Breast epithelium (tissue), 3 donors: Measurements from ENCODE around the gene AUNIP.

Source experiments
- POLR2A ChIP-seq: fragments of 450-650 bp; IDR thresholded peaks from one replicate; pipeline ENCODE4 v1.6.1; 2016; ENCODE audit warnings: antibody characterized with exemption, mild to moderate bottlenecking, moderate library complexity
- POLR2AphosphoS5 ChIP-seq, 3 donors: sonication (generic); formaldehyde crosslinking; IDR thresholded peaks; one replicate each; pipeline ENCODE4 v1.6.1; 2017; ENCODE audit warnings: antibody characterized with exemption in 3 of 3
- TF ChIP-seq, protein P1 (sequence below), 3 donors: fragments of 450-650 bp; IDR thresholded peaks; one replicate each; pipeline ENCODE4 v1.5.1; 2016 to 2017; ENCODE audit warnings: antibody characterized with exemption in 3 of 3, mild to moderate bottlenecking in 3 of 3, moderate library complexity in 3 of 3

DNA sequence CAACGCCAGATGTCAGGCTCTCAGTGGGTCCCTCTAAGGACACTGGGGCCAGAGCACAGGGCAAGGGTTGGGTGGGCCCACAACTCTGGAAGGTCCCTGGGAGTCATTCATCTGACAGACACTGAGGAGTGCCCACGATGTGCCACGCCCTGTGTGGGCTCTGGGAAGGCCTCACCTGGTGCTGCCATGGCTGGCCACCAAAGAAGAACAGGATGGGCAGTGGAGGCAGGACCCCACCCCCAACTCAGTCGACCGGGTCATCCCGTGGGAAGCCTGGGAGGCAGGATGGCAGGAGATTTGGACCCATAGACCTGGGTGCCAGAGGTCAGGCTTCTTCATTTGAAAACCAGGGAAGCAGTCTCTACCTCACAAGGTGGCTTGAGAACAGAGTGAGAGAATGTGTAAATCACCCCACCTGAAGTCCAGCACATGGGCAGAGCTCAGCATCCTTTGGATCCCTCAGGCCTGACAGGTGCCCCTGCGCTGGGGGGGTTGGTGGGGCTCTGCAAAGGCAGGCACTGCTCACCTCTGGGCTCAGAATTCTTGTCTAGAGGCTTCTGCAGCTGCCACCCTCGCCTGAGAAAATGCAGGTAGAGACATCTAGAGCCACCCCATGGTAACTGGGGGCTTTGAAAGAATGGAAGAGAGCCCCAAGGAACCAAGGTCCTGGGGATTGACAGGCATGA lies 60.4 kb downstream of the AUNIP start:
- TF ChIP-seq POLR2A (no peak), POLR2AphosphoS5 (IDR thresholded peaks at IDR 0.05) (no peak)
- TF ChIP-seq, protein P1, sequence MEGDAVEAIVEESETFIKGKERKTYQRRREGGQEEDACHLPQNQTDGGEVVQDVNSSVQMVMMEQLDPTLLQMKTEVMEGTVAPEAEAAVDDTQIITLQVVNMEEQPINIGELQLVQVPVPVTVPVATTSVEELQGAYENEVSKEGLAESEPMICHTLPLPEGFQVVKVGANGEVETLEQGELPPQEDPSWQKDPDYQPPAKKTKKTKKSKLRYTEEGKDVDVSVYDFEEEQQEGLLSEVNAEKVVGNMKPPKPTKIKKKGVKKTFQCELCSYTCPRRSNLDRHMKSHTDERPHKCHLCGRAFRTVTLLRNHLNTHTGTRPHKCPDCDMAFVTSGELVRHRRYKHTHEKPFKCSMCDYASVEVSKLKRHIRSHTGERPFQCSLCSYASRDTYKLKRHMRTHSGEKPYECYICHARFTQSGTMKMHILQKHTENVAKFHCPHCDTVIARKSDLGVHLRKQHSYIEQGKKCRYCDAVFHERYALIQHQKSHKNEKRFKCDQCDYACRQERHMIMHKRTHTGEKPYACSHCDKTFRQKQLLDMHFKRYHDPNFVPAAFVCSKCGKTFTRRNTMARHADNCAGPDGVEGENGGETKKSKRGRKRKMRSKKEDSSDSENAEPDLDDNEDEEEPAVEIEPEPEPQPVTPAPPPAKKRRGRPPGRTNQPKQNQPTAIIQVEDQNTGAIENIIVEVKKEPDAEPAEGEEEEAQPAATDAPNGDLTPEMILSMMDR (IDR thresholded peaks at IDR 0.05) = no peak
